Nephron progenitor cell (in vitro differentiated cells): ENCODE results near the gene SLC25A6.
"Not testable (repeated sequence)": the region's sequence is repeated elsewhere in the genome, so short reads cannot be mapped to it uniquely, and the experiment has no call there.

Experiments
- DNase-seq: peaks from one replicate; pipeline ENCODE4 v3.0.0; 2021
- H3K27ac Mint-ChIP-seq: 2 replicates; pipeline ENCODE4 v1.8.0; 2021; ENCODE audit warnings: mild to moderate bottlenecking, moderate library complexity, mixed read lengths
- H3K27me3 Mint-ChIP-seq: 2 replicates; pipeline ENCODE4 v1.8.0; 2021; ENCODE audit warnings: mild to moderate bottlenecking, low read depth, mixed read lengths; ENCODE audit not compliant: poor library complexity
- H3K36me3 Mint-ChIP-seq: 2 replicates; pipeline ENCODE4 v1.8.0; 2021; ENCODE audit warnings: low read depth, mixed read lengths
- H3K4me1 Mint-ChIP-seq: 2 replicates; pipeline ENCODE4 v1.8.0; 2021; ENCODE audit warnings: mixed read lengths
- H3K4me3 Mint-ChIP-seq: 2 replicates; pipeline ENCODE4 v1.8.0; 2021; ENCODE audit warnings: mild to moderate bottlenecking, moderate library complexity, mixed read lengths
- H3K9me3 Mint-ChIP-seq: 2 replicates; pipeline ENCODE4 v1.8.0; 2021; ENCODE audit warnings: mild to moderate bottlenecking, moderate library complexity, mixed read lengths
- TF ChIP-seq, protein P1 (sequence below): fragments of 200-600 bp; sonication (generic); IDR thresholded peaks from 2 replicates; pipeline ENCODE4 v1.5.0; 2021; ENCODE audit warnings: antibody characterized with exemption

The SLC25A6 gene

DNA sequence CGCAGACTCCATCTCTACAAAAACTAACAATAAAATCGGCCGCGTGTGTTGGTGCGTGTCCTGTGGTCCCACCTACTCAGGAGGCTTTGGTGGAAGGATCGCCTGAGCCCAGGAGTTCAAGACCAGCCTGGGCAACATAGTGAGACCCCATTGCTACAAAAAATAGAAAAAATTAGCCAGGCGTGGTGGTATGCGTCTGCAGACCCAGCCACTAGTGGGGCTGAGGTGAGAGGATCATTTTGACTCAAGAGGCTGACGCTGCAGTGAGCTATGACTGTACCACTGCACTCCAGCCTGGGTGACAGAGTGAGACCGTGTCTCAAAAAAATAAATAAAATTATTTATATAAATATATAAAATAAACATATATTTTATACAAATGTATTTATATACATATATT is 38.5 kb upstream of the SLC25A6 start:
- Mint-ChIP-seq H3K36me3 (peaks cover 37% of the 10 kb centered on the region), H3K27ac (no peak overlapping the region), H3K4me3 (no peak overlapping the region), H3K4me1 (no peaks in the 10 kb centered on the region), H3K9me3 (peaks cover 4% of the 10 kb centered on the region), H3K27me3 (peaks cover 3% of the 10 kb centered on the region)
- TF ChIP-seq, protein P1, sequence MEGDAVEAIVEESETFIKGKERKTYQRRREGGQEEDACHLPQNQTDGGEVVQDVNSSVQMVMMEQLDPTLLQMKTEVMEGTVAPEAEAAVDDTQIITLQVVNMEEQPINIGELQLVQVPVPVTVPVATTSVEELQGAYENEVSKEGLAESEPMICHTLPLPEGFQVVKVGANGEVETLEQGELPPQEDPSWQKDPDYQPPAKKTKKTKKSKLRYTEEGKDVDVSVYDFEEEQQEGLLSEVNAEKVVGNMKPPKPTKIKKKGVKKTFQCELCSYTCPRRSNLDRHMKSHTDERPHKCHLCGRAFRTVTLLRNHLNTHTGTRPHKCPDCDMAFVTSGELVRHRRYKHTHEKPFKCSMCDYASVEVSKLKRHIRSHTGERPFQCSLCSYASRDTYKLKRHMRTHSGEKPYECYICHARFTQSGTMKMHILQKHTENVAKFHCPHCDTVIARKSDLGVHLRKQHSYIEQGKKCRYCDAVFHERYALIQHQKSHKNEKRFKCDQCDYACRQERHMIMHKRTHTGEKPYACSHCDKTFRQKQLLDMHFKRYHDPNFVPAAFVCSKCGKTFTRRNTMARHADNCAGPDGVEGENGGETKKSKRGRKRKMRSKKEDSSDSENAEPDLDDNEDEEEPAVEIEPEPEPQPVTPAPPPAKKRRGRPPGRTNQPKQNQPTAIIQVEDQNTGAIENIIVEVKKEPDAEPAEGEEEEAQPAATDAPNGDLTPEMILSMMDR = no peak
- DNase-seq = no peak

DNA sequence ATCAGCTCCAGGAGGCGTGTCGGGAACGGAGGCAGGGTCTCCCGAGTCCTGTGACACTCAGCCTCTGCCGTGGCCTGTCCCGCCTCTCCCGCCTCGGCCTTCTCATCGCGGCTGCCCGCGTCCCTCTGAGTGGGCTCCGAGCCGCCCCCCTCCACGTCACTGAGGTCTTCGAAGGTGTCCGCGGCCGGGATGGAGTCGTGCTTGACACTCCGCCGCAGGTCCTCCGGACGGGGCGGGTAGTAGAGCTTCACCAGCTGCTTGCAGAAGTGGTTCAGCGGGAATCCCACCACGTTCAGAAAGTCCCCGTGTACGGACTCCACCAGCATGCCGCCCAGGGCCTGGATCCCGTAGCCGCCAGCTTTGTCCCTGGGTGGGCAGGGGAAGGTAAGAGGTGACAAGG is 35.8 kb upstream of the SLC25A6 start:
- Mint-ChIP-seq H3K9me3 (peaks cover 28% of the 10 kb centered on the region), H3K4me1 (no peaks in the 10 kb centered on the region), H3K27me3 (peaks cover 7% of the 10 kb centered on the region), H3K36me3 (peaks cover 21% of the 10 kb centered on the region), H3K4me3 (no peak overlapping the region), H3K27ac (no peak overlapping the region)
- TF ChIP-seq, protein P1 = no peak
- DNase-seq = no peak

DNA sequence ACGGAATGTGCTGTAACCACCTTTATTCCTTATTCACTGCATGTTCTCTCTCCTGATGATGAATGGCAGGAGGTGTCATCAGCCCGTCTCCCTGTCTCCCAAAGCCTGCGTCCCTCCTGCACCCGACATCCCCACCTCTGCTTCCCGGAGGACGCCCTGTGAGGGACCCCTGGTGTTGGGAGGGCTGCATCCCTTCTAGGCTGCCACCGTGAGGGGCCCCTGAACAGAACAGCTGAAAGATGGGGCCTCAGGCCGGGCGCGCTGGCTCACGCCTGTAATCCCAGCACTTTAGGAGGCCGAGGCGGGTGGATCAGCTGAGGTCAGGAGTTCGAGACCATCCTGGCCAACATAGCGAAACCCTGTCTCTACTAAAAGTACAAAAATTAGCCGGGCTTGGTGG is 34.4 kb upstream of the SLC25A6 start:
- not testable (repeated sequence) for H3K27ac Mint-ChIP-seq, H3K4me3 Mint-ChIP-seq, DNase-seq, H3K4me1 Mint-ChIP-seq, H3K27me3 Mint-ChIP-seq
- Mint-ChIP-seq H3K36me3 (peaks cover 14% of the 10 kb centered on the region), H3K9me3 (peaks cover 43% of the 10 kb centered on the region)

DNA sequence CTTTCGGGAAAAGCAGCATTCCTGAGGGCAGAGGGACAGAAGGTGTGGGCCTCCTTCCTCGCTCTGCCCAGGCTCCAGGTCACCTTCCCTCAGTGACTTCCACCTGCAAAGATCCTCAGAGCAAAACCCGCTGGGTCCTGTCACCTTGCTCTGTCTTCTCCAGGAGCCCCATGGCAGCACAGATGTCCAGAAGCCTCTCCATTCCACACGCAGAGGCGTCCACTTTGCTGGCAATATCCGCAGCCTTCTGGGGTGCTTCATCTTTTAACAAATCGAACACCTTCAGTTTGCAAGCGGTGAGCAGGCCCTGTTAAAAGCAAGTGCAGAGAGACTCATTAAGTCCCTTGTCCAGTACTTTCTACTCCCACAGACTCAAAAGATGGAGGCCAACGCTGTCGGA is 33.5 kb upstream of the SLC25A6 start:
- TF ChIP-seq, protein P1 = no peak
- DNase-seq = no peak
- Mint-ChIP-seq H3K4me1 (no peaks in the 10 kb centered on the region), H3K9me3 (peaks cover 52% of the 10 kb centered on the region), H3K27ac (no peak overlapping the region), H3K4me3 (no peak overlapping the region), H3K27me3 (peaks cover 7% of the 10 kb centered on the region), H3K36me3 (peaks cover 13% of the 10 kb centered on the region)

DNA sequence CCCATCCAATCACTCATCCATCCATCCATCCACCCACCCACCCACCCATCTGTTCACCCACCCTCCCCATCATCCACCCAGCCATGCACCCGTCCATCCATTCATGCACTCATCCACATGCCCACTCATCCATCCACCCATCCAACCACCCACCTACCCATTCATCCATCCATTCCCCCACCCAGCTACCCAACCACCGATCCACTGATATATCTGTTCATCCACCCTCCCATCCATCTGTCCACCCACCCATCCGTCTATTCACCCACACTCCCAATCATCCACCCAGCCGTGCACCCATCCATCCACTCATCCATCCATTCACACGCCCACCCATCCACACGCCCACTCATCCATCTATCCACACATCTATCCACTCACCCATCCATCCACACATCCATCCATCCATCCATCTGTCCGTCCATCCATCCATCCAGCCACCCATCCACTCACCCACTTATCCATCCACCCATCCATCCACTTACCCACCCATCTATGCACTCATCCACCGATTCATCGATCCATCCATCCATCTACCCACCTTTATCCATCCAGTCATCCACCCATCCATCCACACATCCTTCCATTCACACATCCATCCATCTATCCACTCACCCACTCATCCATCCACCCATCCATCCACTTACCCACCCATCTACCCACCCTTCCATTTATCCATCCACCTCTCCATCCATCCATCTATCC is 32.4 kb upstream of the SLC25A6 start:
- Mint-ChIP-seq H3K36me3 (peaks cover 8% of the 10 kb centered on the region), H3K27ac (no peak overlapping the region), H3K4me3 (no peak overlapping the region), H3K4me1 (no peaks in the 10 kb centered on the region), H3K27me3 (peaks cover 7% of the 10 kb centered on the region), H3K9me3 (peaks cover 60% of the 10 kb centered on the region)
- TF ChIP-seq, protein P1 = no peak
- DNase-seq = no peak

DNA sequence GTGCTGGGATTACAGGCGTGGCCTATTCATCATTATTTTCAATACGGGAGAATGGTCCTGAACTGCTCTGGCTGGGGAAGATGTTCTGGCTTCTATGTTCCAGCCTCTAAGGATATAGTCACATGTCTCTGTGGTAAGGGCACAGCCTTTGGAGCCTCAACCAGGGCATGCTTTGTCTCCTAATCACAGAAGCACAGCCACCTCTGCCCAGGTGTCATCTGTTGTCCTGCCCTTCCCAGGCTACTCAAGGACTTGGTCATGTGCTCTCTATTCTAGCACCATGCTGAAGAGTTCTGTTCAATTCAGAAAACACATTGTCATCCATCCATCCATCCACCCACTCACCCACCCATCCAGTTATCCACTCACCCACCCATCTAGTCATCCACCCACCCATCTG is 31.3 kb upstream of the SLC25A6 start:
- H3K27ac Mint-ChIP-seq = no peak overlapping the region
- H3K9me3 Mint-ChIP-seq = peaks cover 60% of the 10 kb centered on the region
- no peak for DNase-seq
- TF ChIP-seq, protein P1 = no peak
- no peaks in the 10 kb centered on the region for H3K4me1 Mint-ChIP-seq
- H3K4me3 Mint-ChIP-seq = no peak overlapping the region
- H3K36me3 Mint-ChIP-seq = peaks cover 4% of the 10 kb centered on the region
- peaks cover 7% of the 10 kb centered on the region for H3K27me3 Mint-ChIP-seq
